Measurements from ENCODE around the gene PTPRD. TPM values are rescaled to one million over a fixed set of nuclear protein-coding genes. Genes with fewer than 3 reads are reported as not detected.

PTPRD gene
- total and polyA plus RNA-seq, 2 donors (not counting 1 experiment from before 2014, with no cell fraction given): not detected

DNA sequence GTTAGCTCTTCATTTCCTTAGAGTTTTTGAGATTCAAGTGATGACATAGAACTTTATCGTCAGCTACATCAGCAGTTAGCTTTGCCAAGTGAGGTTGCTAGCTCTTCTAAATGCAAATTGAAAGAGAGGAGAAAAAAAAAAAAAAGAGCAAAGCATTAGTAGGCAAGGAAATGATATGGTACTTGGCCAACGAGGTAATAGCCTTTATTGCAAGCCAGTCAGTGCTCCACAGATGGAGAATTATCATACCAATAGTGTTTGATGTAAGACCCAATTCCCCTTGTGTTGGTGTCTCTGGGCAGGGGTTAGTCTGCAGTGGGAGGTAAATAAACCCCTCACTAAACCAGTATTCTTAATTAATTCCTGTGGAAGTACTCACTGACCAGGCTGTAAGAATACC, 992.1 kb downstream of the PTPRD start:
- H3K27ac Mint-ChIP-seq: no peak overlapping the region
- H3K4me1 Mint-ChIP-seq: no peaks in the 10 kb centered on the region

GRCh38 chr9:9615086-9615485, 997.7 kb downstream of the PTPRD start:
- intact Hi-C loops (cut with micrococcal nuclease): no loop called here
- peaks cover 18 to 30% of the 10 kb centered on the region in 2 donors for H3K4me1 ChIP-seq (ENCODE audit: control insufficient read depth in 2 of 2, insufficient read depth in 2 of 2, low read length in 2 of 2)
- H3K27ac ChIP-seq (ENCODE audit: low read length in 2 of 2): no peak overlapping the region
- H3K9me3 Mint-ChIP-seq (ENCODE audit: insufficient read depth): no peaks in the 10 kb centered on the region
- no peak overlapping the region for H2AFZ ChIP-seq (ENCODE audit: insufficient read depth, low read depth, low read length, poor library complexity, severe bottlenecking)
- H3K4me1 Mint-ChIP-seq: peaks cover 30% of the 10 kb centered on the region
- no peak for TF ChIP-seq EZH2 (IDR thresholded peaks at IDR 0.05; ENCODE audit: borderline replicate concordance, insufficient read depth, low read depth, low read length, poor library complexity, severe bottlenecking)
- no peak for TF ChIP-seq CTCF (IDR thresholded peaks at IDR 0.05)
- no peaks in the 10 kb centered on the region for H3K27me3 ChIP-seq (replicated peaks in 1 of 4; ENCODE audit: control extremely low read depth in 1 of 4, control insufficient read depth in 3 of 4, insufficient read depth in 4 of 4, low read length in 3 of 4)
- H3K4me2 ChIP-seq (replicated peaks; ENCODE audit: low read depth, low read length, poor library complexity, severe bottlenecking): peak overlapping the region; percentile 13
- 90% methylated on average over 1 of the region's 5 CpGs for WGBS (ENCODE audit: insufficient coverage)
- CTCF ChIA-PET: interaction anchor here (1.7 kb wide), 1 partner anchor 175 kb away, joined by 4 read pairs; no protein-coding TSS in a partner anchor
- H3K4me3 Mint-ChIP-seq: peak overlapping the region; percentile 47
- peak; percentile 3 for DNase-seq
- no peaks in the 10 kb centered on the region for H3K9me3 ChIP-seq (ENCODE audit: control extremely low read depth in 1 of 3, control insufficient read depth in 2 of 3, insufficient read depth in 1 of 3, low read length in 2 of 3)
- H3K9ac ChIP-seq (ENCODE audit: low read length): no peak overlapping the region
- H4K20me1 ChIP-seq (ENCODE audit: control insufficient read depth, insufficient read depth, low read length, poor library complexity, severe bottlenecking): no peaks in the 10 kb centered on the region
- no peaks in the 10 kb centered on the region for H3K36me3 ChIP-seq (replicated peaks in 1 of 2; ENCODE audit: control extremely low read depth in 1 of 2, control insufficient read depth in 1 of 2, extremely low read depth in 1 of 2, insufficient read depth in 2 of 2, low read length in 1 of 2)
- no peak overlapping the region for H3K4me3 ChIP-seq (ENCODE audit: control extremely low read depth in 1 of 5, extremely low read depth in 1 of 5, insufficient read depth in 1 of 5, low read depth in 2 of 5, low read length in 4 of 5)
- H3K27me3 Mint-ChIP-seq: no peaks in the 10 kb centered on the region
- H3K27ac Mint-ChIP-seq: no peak overlapping the region
- no peak for ATAC-seq (ENCODE audit: low read depth)
- POLR2A ChIA-PET: no interaction called here
- no peaks in the 10 kb centered on the region for H3K79me2 ChIP-seq (ENCODE audit: control insufficient read depth, insufficient read depth, low read length)

More for the DNA sequence above, 992.1 kb downstream of the PTPRD start:
- no peak overlapping the region for H3K4me2 ChIP-seq (replicated peaks; ENCODE audit: low read depth, low read length, poor library complexity, severe bottlenecking)
- no peak overlapping the region for H2AFZ ChIP-seq (ENCODE audit: insufficient read depth, low read depth, low read length, poor library complexity, severe bottlenecking)
- POLR2A ChIA-PET: no interaction called here
- ATAC-seq (ENCODE audit: low read depth) (no peak), DNase-seq (no peak)
- no peaks in the 10 kb centered on the region for H3K27me3 Mint-ChIP-seq
- H3K79me2 ChIP-seq (ENCODE audit: control insufficient read depth, insufficient read depth, low read length): no peaks in the 10 kb centered on the region
- H3K9me3 Mint-ChIP-seq (ENCODE audit: insufficient read depth): no peaks in the 10 kb centered on the region
- no peaks in the 10 kb centered on the region for H3K4me1 ChIP-seq (ENCODE audit: control insufficient read depth in 2 of 2, insufficient read depth in 2 of 2, low read length in 2 of 2)
- no peak overlapping the region for H3K4me3 ChIP-seq (ENCODE audit: control extremely low read depth in 1 of 5, extremely low read depth in 1 of 5, insufficient read depth in 1 of 5, low read depth in 2 of 5, low read length in 4 of 5)
- TF ChIP-seq CTCF (IDR thresholded peaks at IDR 0.05) (no peak), EZH2 (IDR thresholded peaks at IDR 0.05; ENCODE audit: borderline replicate concordance, insufficient read depth, low read depth, low read length, poor library complexity, severe bottlenecking) (no peak)
- H3K9me3 ChIP-seq (ENCODE audit: control extremely low read depth in 1 of 3, control insufficient read depth in 2 of 3, insufficient read depth in 1 of 3, low read length in 2 of 3): no peaks in the 10 kb centered on the region
- H3K27ac ChIP-seq (ENCODE audit: low read length in 2 of 2): no peak overlapping the region
- H4K20me1 ChIP-seq (ENCODE audit: control insufficient read depth, insufficient read depth, low read length, poor library complexity, severe bottlenecking): no peaks in the 10 kb centered on the region
- no peak overlapping the region for H3K9ac ChIP-seq (ENCODE audit: low read length)
- no peak overlapping the region for H3K4me3 Mint-ChIP-seq
- H3K36me3 ChIP-seq (replicated peaks in 1 of 2; ENCODE audit: control extremely low read depth in 1 of 2, control insufficient read depth in 1 of 2, extremely low read depth in 1 of 2, insufficient read depth in 2 of 2, low read length in 1 of 2): no peaks in the 10 kb centered on the region
- WGBS (ENCODE audit: insufficient coverage): no CpG with 5 or more reads among the region's 2 CpGs
- CTCF ChIA-PET: interaction anchor here (0.9 to 1.2 kb wide), 2 partner anchors 14 to 18 kb away, joined by 3 to 4 read pairs; no protein-coding TSS in a partner anchor
- intact Hi-C loops (cut with micrococcal nuclease): no loop called here
- H3K27me3 ChIP-seq (replicated peaks in 1 of 4; ENCODE audit: control extremely low read depth in 1 of 4, control insufficient read depth in 3 of 4, insufficient read depth in 4 of 4, low read length in 3 of 4): no peaks in the 10 kb centered on the region

Measured in B cell (primary cell).